ENCODE measurements around the gene SPEM2. TPM values are rescaled to one million over a fixed set of nuclear protein-coding genes. Genes with fewer than 3 reads are reported as not detected.
"Not testable (repeated sequence)": the region's sequence is repeated elsewhere in the genome, so short reads cannot be mapped to it uniquely, and the experiment has no call there.

Gene SPEM2
- total RNA-seq, 1 donor from 2014 or later: 0.14 TPM

DNA sequence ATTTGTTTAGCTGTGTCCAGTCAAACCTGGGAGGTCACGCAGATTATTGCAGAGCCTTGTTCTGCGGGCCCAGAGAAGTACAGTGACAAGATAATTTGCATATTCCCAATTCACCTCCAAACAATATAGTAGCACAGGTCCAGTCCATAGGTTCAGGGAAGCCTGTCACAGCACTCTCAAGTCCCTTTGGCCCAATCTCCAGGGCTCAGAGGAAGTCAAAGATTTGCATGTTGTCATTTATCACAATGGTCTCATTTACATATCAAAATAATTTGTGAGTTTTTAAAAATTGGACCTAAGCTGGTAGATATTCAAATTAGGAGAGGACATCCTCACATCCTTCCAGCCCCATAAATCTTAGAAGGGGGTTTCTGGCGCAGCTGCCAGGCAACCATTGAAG, 42.1 kb downstream of the SPEM2 start:
- no peak overlapping the region for H3K27ac ChIP-seq (ENCODE audit: low read depth, low read length)
- Mint-ChIP-seq H3K36me3 (ENCODE audit: low read depth, unreplicated experiment) (peaks cover 10% of the 10 kb centered on the region), H3K4me3 (ENCODE audit: unreplicated experiment) (no peak overlapping the region), H3K27ac (ENCODE audit: unreplicated experiment) (no peak overlapping the region), H3K9me3 (ENCODE audit: unreplicated experiment) (no peaks in the 10 kb centered on the region), H3K4me1 (ENCODE audit: low read depth, unreplicated experiment) (peaks cover 9% of the 10 kb centered on the region), H3K27me3 (ENCODE audit: low read depth, unreplicated experiment) (no peaks in the 10 kb centered on the region)
- TF ChIP-seq, protein P1, sequence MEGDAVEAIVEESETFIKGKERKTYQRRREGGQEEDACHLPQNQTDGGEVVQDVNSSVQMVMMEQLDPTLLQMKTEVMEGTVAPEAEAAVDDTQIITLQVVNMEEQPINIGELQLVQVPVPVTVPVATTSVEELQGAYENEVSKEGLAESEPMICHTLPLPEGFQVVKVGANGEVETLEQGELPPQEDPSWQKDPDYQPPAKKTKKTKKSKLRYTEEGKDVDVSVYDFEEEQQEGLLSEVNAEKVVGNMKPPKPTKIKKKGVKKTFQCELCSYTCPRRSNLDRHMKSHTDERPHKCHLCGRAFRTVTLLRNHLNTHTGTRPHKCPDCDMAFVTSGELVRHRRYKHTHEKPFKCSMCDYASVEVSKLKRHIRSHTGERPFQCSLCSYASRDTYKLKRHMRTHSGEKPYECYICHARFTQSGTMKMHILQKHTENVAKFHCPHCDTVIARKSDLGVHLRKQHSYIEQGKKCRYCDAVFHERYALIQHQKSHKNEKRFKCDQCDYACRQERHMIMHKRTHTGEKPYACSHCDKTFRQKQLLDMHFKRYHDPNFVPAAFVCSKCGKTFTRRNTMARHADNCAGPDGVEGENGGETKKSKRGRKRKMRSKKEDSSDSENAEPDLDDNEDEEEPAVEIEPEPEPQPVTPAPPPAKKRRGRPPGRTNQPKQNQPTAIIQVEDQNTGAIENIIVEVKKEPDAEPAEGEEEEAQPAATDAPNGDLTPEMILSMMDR (IDR thresholded peaks at IDR 0.05; ENCODE audit: insufficient read depth, low read depth, low read length): no peak
- TF ChIP-seq EZH2 (IDR thresholded peaks at IDR 0.05; ENCODE audit: insufficient read depth, low read length): no peak
- FAIRE-seq (no peak), DNase-seq (ENCODE audit: low read depth) (no peak)
- H3K36me3 ChIP-seq (ENCODE audit: insufficient read depth, low read length): peaks cover 3% of the 10 kb centered on the region
- H3K9me3 ChIP-seq (ENCODE audit: insufficient read depth, low read depth, low read length): no peaks in the 10 kb centered on the region
- peaks cover 7% of the 10 kb centered on the region for H3K4me1 ChIP-seq (ENCODE audit: insufficient read depth, low read length)
- peaks cover 55% of the 10 kb centered on the region for H4K20me1 ChIP-seq (ENCODE audit: insufficient read depth, low read length)
- H3K79me2 ChIP-seq (ENCODE audit: insufficient read depth, low read length): peaks cover 53% of the 10 kb centered on the region
- no peak overlapping the region for H3K4me2 ChIP-seq (ENCODE audit: low read length)
- H3K27me3 ChIP-seq (ENCODE audit: insufficient read depth, low read length): no peaks in the 10 kb centered on the region
- H3K9ac ChIP-seq (ENCODE audit: low read length): no peak overlapping the region
- H3K4me3 ChIP-seq (ENCODE audit: insufficient read depth, low read depth, low read length): no peak overlapping the region
- no peak overlapping the region for H2AFZ ChIP-seq (ENCODE audit: low read depth, low read length)

DNA sequence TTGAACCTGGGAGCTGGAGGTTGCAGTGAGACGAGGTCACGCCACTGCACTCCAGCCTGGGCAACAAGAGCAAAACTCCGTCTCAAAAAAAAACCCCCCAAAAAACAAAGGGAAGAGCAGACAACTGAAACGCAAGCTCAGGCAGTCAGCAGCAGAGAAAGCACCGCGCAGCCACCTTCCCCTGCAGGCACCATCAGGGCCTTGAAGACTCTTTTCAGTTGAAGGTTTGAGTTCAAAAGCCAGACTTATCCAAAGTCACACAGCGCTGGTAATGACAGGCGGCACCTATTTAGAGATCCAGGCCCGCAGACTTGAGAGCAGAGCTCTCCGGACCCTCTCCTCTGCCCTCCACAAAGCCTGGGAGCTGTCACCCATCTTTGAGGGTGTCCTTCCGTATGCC, 42.9 kb downstream of the SPEM2 start:
- H3K9me3 Mint-ChIP-seq (ENCODE audit: unreplicated experiment): no peaks in the 10 kb centered on the region
- Histone ChIP-seq H3K36me3 (ENCODE audit: insufficient read depth, low read length) (peaks cover 3% of the 10 kb centered on the region), H3K9me3 (ENCODE audit: insufficient read depth, low read depth, low read length) (no peaks in the 10 kb centered on the region), H3K4me3 (ENCODE audit: insufficient read depth, low read depth, low read length) (no peak overlapping the region), H3K9ac (ENCODE audit: low read length) (no peak overlapping the region), H3K4me1 (ENCODE audit: insufficient read depth, low read length) (peaks cover 7% of the 10 kb centered on the region), H3K4me2 (ENCODE audit: low read length) (no peak overlapping the region), H3K79me2 (ENCODE audit: insufficient read depth, low read length) (peaks cover 57% of the 10 kb centered on the region), H3K27me3 (ENCODE audit: insufficient read depth, low read length) (no peaks in the 10 kb centered on the region), H2AFZ (ENCODE audit: low read depth, low read length) (no peak overlapping the region), H3K27ac (ENCODE audit: low read depth, low read length) (no peak overlapping the region), H4K20me1 (ENCODE audit: insufficient read depth, low read length) (peaks cover 58% of the 10 kb centered on the region)
- H3K4me1 Mint-ChIP-seq (ENCODE audit: low read depth, unreplicated experiment): peaks cover 9% of the 10 kb centered on the region
- H3K4me3 Mint-ChIP-seq (ENCODE audit: unreplicated experiment): no peak overlapping the region
- no peak overlapping the region for H3K27ac Mint-ChIP-seq (ENCODE audit: unreplicated experiment)
- no peaks in the 10 kb centered on the region for H3K27me3 Mint-ChIP-seq (ENCODE audit: low read depth, unreplicated experiment)
- no peak for TF ChIP-seq EZH2 (IDR thresholded peaks at IDR 0.05; ENCODE audit: insufficient read depth, low read length)
- TF ChIP-seq, protein P1 (IDR thresholded peaks at IDR 0.05; ENCODE audit: insufficient read depth, low read depth, low read length): no peak
- no peak for DNase-seq (ENCODE audit: low read depth)
- peaks cover 9% of the 10 kb centered on the region for H3K36me3 Mint-ChIP-seq (ENCODE audit: low read depth, unreplicated experiment)
- FAIRE-seq: no peak

DNA sequence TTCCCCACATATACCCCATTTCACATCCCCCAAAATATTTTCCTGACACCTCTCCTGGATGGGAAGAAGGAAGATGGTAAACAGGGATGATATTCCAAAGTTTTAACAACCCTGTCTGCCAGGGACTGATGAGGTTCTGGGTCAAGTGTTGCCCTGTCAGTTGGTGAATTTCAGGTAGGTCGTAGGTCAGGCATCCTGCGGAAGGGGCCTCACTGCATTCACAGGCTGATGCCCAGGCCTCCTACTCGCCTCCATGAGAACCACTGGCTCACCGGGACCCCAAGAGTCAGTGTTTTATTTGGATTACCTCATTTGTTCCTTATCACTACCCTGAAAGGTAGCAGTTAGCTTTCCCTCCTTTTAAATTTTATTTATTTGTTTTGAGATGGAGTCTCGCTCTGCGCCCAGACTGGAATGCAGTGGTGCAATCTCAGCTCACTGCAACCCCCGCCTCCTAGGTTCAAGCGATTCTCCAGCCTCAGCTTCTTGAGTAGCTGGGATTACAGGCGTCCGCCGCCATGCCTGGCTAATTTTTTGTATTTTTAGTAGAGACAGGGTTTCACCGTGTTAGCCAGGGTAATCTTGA, 43.5 kb downstream of the SPEM2 start:
- Histone ChIP-seq H3K27me3 (ENCODE audit: insufficient read depth, low read length) (no peaks in the 10 kb centered on the region), H4K20me1 (ENCODE audit: insufficient read depth, low read length) (peaks cover 60% of the 10 kb centered on the region), H3K36me3 (ENCODE audit: insufficient read depth, low read length) (peaks cover under 1% of the 10 kb centered on the region), H2AFZ (ENCODE audit: low read depth, low read length) (no peak overlapping the region), H3K79me2 (ENCODE audit: insufficient read depth, low read length) (peaks cover 63% of the 10 kb centered on the region), H3K9ac (ENCODE audit: low read length) (no peak overlapping the region), H3K4me1 (ENCODE audit: insufficient read depth, low read length) (peaks cover 7% of the 10 kb centered on the region), H3K27ac (ENCODE audit: low read depth, low read length) (no peak overlapping the region), H3K4me2 (ENCODE audit: low read length) (no peak overlapping the region), H3K9me3 (ENCODE audit: insufficient read depth, low read depth, low read length) (no peaks in the 10 kb centered on the region), H3K4me3 (ENCODE audit: insufficient read depth, low read depth, low read length) (no peak overlapping the region)
- peaks cover 8% of the 10 kb centered on the region for H3K36me3 Mint-ChIP-seq (ENCODE audit: low read depth, unreplicated experiment)
- no peak overlapping the region for H3K27ac Mint-ChIP-seq (ENCODE audit: unreplicated experiment)
- no peak for TF ChIP-seq EZH2 (IDR thresholded peaks at IDR 0.05; ENCODE audit: insufficient read depth, low read length)
- TF ChIP-seq, protein P1 (IDR thresholded peaks at IDR 0.05; ENCODE audit: insufficient read depth, low read depth, low read length): no peak
- no peak for DNase-seq (ENCODE audit: low read depth)
- H3K9me3 Mint-ChIP-seq (ENCODE audit: unreplicated experiment): no peaks in the 10 kb centered on the region
- FAIRE-seq: no peak
- no peaks in the 10 kb centered on the region for H3K27me3 Mint-ChIP-seq (ENCODE audit: low read depth, unreplicated experiment)
- no peak overlapping the region for H3K4me3 Mint-ChIP-seq (ENCODE audit: unreplicated experiment)
- H3K4me1 Mint-ChIP-seq (ENCODE audit: low read depth, unreplicated experiment): peaks cover 9% of the 10 kb centered on the region

DNA sequence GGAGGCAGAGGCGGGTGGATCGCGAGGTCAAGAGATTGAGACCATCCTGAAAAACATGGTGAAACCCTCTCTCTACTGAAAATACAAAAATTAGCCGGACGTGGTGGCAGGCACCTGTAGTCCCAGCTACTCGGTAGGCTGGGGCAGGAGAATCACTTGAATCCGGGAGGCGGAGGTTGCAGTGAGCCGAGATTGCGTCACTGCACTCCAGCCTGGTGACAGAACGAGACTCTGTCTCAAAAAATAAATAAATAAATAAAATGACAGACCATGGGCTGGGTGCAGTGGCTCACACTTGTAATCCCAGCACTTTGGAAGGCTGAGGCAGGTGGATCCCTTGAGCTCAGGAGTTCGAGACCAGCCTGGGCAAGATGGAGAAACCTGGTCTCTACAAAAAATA, 44.4 kb downstream of the SPEM2 start:
- H3K27ac ChIP-seq (ENCODE audit: low read depth, low read length); H2AFZ ChIP-seq (ENCODE audit: low read depth, low read length); H3K36me3 ChIP-seq (ENCODE audit: insufficient read depth, low read length); DNase-seq (ENCODE audit: low read depth); H3K4me1 ChIP-seq (ENCODE audit: insufficient read depth, low read length); H3K4me2 ChIP-seq (ENCODE audit: low read length); FAIRE-seq; H3K9me3 ChIP-seq (ENCODE audit: insufficient read depth, low read depth, low read length); H3K36me3 Mint-ChIP-seq (ENCODE audit: low read depth, unreplicated experiment); H3K9me3 Mint-ChIP-seq (ENCODE audit: unreplicated experiment); H3K27ac Mint-ChIP-seq (ENCODE audit: unreplicated experiment); H3K27me3 Mint-ChIP-seq (ENCODE audit: low read depth, unreplicated experiment); H3K9ac ChIP-seq (ENCODE audit: low read length); H3K27me3 ChIP-seq (ENCODE audit: insufficient read depth, low read length); H3K4me3 Mint-ChIP-seq (ENCODE audit: unreplicated experiment); H3K4me3 ChIP-seq (ENCODE audit: insufficient read depth, low read depth, low read length); H3K4me1 Mint-ChIP-seq (ENCODE audit: low read depth, unreplicated experiment): not testable (repeated sequence)
- Histone ChIP-seq H4K20me1 (ENCODE audit: insufficient read depth, low read length) (peaks cover 70% of the 10 kb centered on the region), H3K79me2 (ENCODE audit: insufficient read depth, low read length) (peaks cover 72% of the 10 kb centered on the region)

All from astrocyte (in vitro differentiated cells and primary cell).